ENCODE data around the gene TLE4. TPM values are rescaled to one million over a fixed set of nuclear protein-coding genes. Genes with fewer than 3 reads are reported as not detected.

The TLE4 gene
- total and polyA plus RNA-seq, 2 donors (not counting 1 experiment from before 2014, with no cell fraction given): 13.5 to 35.0 TPM

DNA sequence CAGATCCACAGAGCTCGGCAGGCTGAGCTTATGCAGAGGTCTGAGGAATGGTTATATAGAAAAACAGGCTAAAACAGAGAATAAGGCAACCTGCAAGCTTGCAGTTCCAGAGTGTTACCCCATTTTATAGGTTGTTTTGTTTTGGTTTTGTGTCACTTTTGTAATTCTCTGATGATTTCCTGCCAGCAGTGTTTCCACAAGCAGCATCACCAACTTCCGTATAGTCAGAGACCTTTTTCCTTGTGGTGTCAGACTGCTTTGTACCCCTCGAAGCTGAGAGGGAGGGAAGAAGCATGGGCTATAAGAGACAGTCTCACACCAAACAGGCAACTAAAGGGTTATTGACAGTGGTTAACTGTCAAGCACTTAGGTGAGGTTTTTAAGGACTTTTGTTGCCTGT lies 61.8 kb downstream of the TLE4 start:
- no peaks in the 10 kb centered on the region for H3K79me2 ChIP-seq (ENCODE audit: control insufficient read depth, insufficient read depth, low read length)
- H3K4me3 ChIP-seq (replicated peaks in 1 of 4; ENCODE audit: control extremely low read depth in 1 of 4, insufficient read depth in 1 of 4, low read depth in 3 of 4, low read length in 4 of 4): no peak overlapping the region
- no peak overlapping the region for H3K27ac ChIP-seq (ENCODE audit: insufficient read depth, low read length)
- H3K36me3 ChIP-seq (ENCODE audit: control insufficient read depth, insufficient read depth, low read length): no peaks in the 10 kb centered on the region
- H3K9ac ChIP-seq (ENCODE audit: insufficient read depth, low read length): no peak overlapping the region
- H2AFZ ChIP-seq (ENCODE audit: low read length): no peak overlapping the region
- H3K4me1 ChIP-seq (ENCODE audit: control insufficient read depth, extremely low read depth, insufficient read depth, low read length): no peaks in the 10 kb centered on the region
- DNase-seq (ENCODE audit: low read depth in 2 of 2): no peak
- no peak overlapping the region for H3K4me2 ChIP-seq (ENCODE audit: extremely low read depth, insufficient read depth, low read length)
- no peaks in the 10 kb centered on the region for H3K27me3 ChIP-seq (ENCODE audit: control insufficient read depth, insufficient read depth, low read length)
- no peak for TF ChIP-seq EZH2 (IDR thresholded peaks at IDR 0.05; ENCODE audit: low read length, missing control alignments)
- TF ChIP-seq, protein P1, sequence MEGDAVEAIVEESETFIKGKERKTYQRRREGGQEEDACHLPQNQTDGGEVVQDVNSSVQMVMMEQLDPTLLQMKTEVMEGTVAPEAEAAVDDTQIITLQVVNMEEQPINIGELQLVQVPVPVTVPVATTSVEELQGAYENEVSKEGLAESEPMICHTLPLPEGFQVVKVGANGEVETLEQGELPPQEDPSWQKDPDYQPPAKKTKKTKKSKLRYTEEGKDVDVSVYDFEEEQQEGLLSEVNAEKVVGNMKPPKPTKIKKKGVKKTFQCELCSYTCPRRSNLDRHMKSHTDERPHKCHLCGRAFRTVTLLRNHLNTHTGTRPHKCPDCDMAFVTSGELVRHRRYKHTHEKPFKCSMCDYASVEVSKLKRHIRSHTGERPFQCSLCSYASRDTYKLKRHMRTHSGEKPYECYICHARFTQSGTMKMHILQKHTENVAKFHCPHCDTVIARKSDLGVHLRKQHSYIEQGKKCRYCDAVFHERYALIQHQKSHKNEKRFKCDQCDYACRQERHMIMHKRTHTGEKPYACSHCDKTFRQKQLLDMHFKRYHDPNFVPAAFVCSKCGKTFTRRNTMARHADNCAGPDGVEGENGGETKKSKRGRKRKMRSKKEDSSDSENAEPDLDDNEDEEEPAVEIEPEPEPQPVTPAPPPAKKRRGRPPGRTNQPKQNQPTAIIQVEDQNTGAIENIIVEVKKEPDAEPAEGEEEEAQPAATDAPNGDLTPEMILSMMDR (conservative IDR thresholded peaks at IDR 0.05 in 1 of 2, IDR thresholded peaks at IDR 0.05 in 1 of 2; ENCODE audit: low read depth in 1 of 2, low read length in 2 of 2): no peak
- no peaks in the 10 kb centered on the region for H4K20me1 ChIP-seq (ENCODE audit: control insufficient read depth, extremely low read depth, insufficient read depth, low read length)
- no peaks in the 10 kb centered on the region for H3K9me3 ChIP-seq (ENCODE audit: control insufficient read depth, insufficient read depth, low read depth, low read length)

DNA sequence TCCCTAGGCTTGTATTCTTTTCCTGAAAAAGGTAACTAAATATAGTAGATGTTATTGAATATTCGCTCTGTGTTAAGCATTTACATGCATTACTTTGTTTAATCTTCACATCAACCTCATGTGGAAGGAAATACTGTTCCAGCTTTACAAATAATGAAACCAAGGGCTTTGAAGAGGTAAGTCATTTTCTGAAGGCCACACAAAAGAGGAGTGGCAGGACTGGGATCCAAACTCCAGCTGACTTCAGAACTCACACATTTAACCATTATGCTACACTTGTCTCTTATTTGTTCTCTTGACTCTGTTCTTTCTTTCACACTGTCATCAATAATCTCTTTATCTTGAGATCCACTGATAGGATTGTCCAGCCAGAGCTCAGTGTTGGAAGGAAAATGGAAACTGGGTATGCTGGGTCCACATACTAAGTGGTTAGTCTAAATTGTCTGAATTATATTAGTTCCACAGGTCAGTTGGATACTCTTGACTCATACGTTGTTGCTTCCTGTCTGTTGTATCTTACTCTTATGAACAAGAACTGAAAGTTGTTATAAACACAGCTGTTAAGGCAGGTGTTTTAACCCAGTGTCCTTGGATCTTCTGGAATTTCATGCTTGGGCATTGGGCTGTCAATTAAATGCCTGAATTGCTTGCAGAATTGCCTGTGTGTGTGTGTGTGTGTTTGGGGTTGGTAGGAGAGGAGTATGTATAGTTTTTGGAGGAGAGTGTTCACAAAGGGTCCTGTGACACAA lies 65.6 kb downstream of the TLE4 start:
- H3K4me1 ChIP-seq (ENCODE audit: control insufficient read depth, extremely low read depth, insufficient read depth, low read length): no peaks in the 10 kb centered on the region
- peak in 1 of 2 donors; percentile 49 for DNase-seq (ENCODE audit: low read depth in 2 of 2)
- H2AFZ ChIP-seq (ENCODE audit: low read length): no peak overlapping the region
- H3K27ac ChIP-seq (ENCODE audit: insufficient read depth, low read length): no peak overlapping the region
- no peaks in the 10 kb centered on the region for H3K36me3 ChIP-seq (ENCODE audit: control insufficient read depth, insufficient read depth, low read length)
- TF ChIP-seq EZH2 (IDR thresholded peaks at IDR 0.05; ENCODE audit: low read length, missing control alignments): no peak
- TF ChIP-seq, protein P1 (conservative IDR thresholded peaks at IDR 0.05 in 1 of 2, IDR thresholded peaks at IDR 0.05 in 1 of 2; ENCODE audit: low read depth in 1 of 2, low read length in 2 of 2): no peak
- H3K4me3 ChIP-seq (replicated peaks in 1 of 4; ENCODE audit: control extremely low read depth in 1 of 4, insufficient read depth in 1 of 4, low read depth in 3 of 4, low read length in 4 of 4): no peak overlapping the region
- H3K9me3 ChIP-seq (ENCODE audit: control insufficient read depth, insufficient read depth, low read depth, low read length): no peaks in the 10 kb centered on the region
- H3K27me3 ChIP-seq (ENCODE audit: control insufficient read depth, insufficient read depth, low read length): no peaks in the 10 kb centered on the region
- H3K79me2 ChIP-seq (ENCODE audit: control insufficient read depth, insufficient read depth, low read length): no peaks in the 10 kb centered on the region
- no peak overlapping the region for H3K4me2 ChIP-seq (ENCODE audit: extremely low read depth, insufficient read depth, low read length)
- no peaks in the 10 kb centered on the region for H4K20me1 ChIP-seq (ENCODE audit: control insufficient read depth, extremely low read depth, insufficient read depth, low read length)
- H3K9ac ChIP-seq (ENCODE audit: insufficient read depth, low read length): no peak overlapping the region

GRCh38 chr9:79638806-79639205 lies 67.0 kb downstream of the TLE4 start:
- Histone ChIP-seq H3K27me3 (ENCODE audit: control insufficient read depth, insufficient read depth, low read length) (no peaks in the 10 kb centered on the region), H3K9me3 (ENCODE audit: control insufficient read depth, insufficient read depth, low read depth, low read length) (no peaks in the 10 kb centered on the region), H3K4me2 (ENCODE audit: extremely low read depth, insufficient read depth, low read length) (no peak overlapping the region), H4K20me1 (ENCODE audit: control insufficient read depth, extremely low read depth, insufficient read depth, low read length) (no peaks in the 10 kb centered on the region), H3K79me2 (ENCODE audit: control insufficient read depth, insufficient read depth, low read length) (no peaks in the 10 kb centered on the region), H2AFZ (ENCODE audit: low read length) (no peak overlapping the region), H3K9ac (ENCODE audit: insufficient read depth, low read length) (no peak overlapping the region), H3K4me3 (replicated peaks in 1 of 4; ENCODE audit: control extremely low read depth in 1 of 4, insufficient read depth in 1 of 4, low read depth in 3 of 4, low read length in 4 of 4) (no peak overlapping the region), H3K36me3 (ENCODE audit: control insufficient read depth, insufficient read depth, low read length) (no peaks in the 10 kb centered on the region), H3K4me1 (ENCODE audit: control insufficient read depth, extremely low read depth, insufficient read depth, low read length) (no peaks in the 10 kb centered on the region), H3K27ac (ENCODE audit: insufficient read depth, low read length) (no peak overlapping the region)
- DNase-seq (ENCODE audit: low read depth in 2 of 2): peak in 1 of 2 donors; percentile 53
- TF ChIP-seq EZH2 (IDR thresholded peaks at IDR 0.05; ENCODE audit: low read length, missing control alignments): no peak
- TF ChIP-seq, protein P1 (conservative IDR thresholded peaks at IDR 0.05 in 1 of 2, IDR thresholded peaks at IDR 0.05 in 1 of 2; ENCODE audit: low read depth in 1 of 2, low read length in 2 of 2): no peak
